CD4-positive, alpha-beta T cell treated with Interleukin-6 for 4 hours (primary cell): ENCODE results near the gene ESPN.
"Not testable (repeated sequence)": the region's sequence is repeated elsewhere in the genome, so short reads cannot be mapped to it uniquely, and the experiment has no call there.

ENCODE experiments used
- DNase-seq: peaks from one replicate; pipeline ENCODE4 v3.0.0-alpha.2; 2020; ENCODE audit warnings: mixed read lengths

Gene ESPN

GRCh38 chr1:6427441-6428390 lies 3.1 kb downstream of the ESPN start:
- no peak for DNase-seq

- DNase-seq: not testable (repeated sequence)
Measured at GRCh38 chr1:6428453-6428852, 3.9 kb downstream of the ESPN start.

- not testable (repeated sequence) for DNase-seq
Measured at GRCh38 chr1:6429660-6430411, 5.3 kb downstream of the ESPN start.

- not testable (repeated sequence) for DNase-seq
Measured at GRCh38 chr1:6431645-6432579, 7.3 kb downstream of the ESPN start.

GRCh38 chr1:6434186-6434585 lies 9.6 kb downstream of the ESPN start:
- no peak for DNase-seq

- no peak for DNase-seq
Measured at GRCh38 chr1:6435129-6435528, 10.6 kb downstream of the ESPN start.

- no peak for DNase-seq
Measured at GRCh38 chr1:6435547-6435946, 11.0 kb downstream of the ESPN start.

GRCh38 chr1:6436277-6436676 lies 11.7 kb downstream of the ESPN start:
- not testable (repeated sequence) for DNase-seq

GRCh38 chr1:6437012-6437700 lies 12.6 kb downstream of the ESPN start:
- DNase-seq: not testable (repeated sequence)

GRCh38 chr1:6438047-6438525 lies 13.5 kb downstream of the ESPN start:
- peak; percentile 79 for DNase-seq

- DNase-seq: peak; percentile 89
Measured at GRCh38 chr1:6440198-6441126, 15.9 kb downstream of the ESPN start.

GRCh38 chr1:6441586-6441985 lies 17.0 kb downstream of the ESPN start:
- no peak for DNase-seq

- no peak for DNase-seq
Measured at GRCh38 chr1:6443339-6444115, 19.0 kb downstream of the ESPN start.

- DNase-seq: no peak
Measured at GRCh38 chr1:6444377-6444776, 19.8 kb downstream of the ESPN start.

GRCh38 chr1:6445062-6445763 lies 20.6 kb downstream of the ESPN start:
- DNase-seq: peak; percentile 66

- not testable (repeated sequence) for DNase-seq
Measured at GRCh38 chr1:6445929-6446328, 21.4 kb downstream of the ESPN start.

GRCh38 chr1:6446665-6447015 lies 22.1 kb downstream of the ESPN start:
- DNase-seq: no peak

- DNase-seq: no peak
Measured at GRCh38 chr1:6447016-6447817, 22.6 kb downstream of the ESPN start.
